HG03432 (cell line): ENCODE data around the gene STING1.
"Not testable (repeated sequence)": the region's sequence is repeated elsewhere in the genome, so short reads cannot be mapped to it uniquely, and the experiment has no call there.

ENCODE experiments used
- ATAC-seq: cut with Tn5 transposase; IDR thresholded peaks from one replicate; pipeline ENCODE4 v1.9.1; 2021; ENCODE audit warnings: mild to moderate bottlenecking, moderate library complexity; ENCODE audit not compliant: unreplicated experiment

The STING1 gene

DNA sequence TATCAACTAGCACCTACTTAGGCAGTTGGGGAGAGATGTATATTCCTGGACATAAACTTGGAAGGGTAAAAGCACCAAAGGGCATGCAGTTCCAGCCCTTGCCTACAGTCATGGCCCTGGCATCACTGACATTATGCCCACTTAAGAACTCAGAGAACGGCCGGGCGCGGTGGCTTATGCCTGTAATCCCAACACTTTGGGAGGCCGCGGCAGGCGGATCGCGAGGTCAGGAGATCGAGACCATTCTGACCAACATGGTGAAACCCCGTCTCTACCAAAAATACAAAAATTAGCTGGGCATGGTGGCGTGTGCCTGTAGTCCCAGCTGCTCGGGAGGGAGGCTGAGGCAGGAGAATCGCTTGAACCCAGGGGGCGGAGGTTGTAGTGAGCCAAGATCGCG, 42.1 kb downstream of the STING1 start:
- not testable (repeated sequence) for ATAC-seq

DNA sequence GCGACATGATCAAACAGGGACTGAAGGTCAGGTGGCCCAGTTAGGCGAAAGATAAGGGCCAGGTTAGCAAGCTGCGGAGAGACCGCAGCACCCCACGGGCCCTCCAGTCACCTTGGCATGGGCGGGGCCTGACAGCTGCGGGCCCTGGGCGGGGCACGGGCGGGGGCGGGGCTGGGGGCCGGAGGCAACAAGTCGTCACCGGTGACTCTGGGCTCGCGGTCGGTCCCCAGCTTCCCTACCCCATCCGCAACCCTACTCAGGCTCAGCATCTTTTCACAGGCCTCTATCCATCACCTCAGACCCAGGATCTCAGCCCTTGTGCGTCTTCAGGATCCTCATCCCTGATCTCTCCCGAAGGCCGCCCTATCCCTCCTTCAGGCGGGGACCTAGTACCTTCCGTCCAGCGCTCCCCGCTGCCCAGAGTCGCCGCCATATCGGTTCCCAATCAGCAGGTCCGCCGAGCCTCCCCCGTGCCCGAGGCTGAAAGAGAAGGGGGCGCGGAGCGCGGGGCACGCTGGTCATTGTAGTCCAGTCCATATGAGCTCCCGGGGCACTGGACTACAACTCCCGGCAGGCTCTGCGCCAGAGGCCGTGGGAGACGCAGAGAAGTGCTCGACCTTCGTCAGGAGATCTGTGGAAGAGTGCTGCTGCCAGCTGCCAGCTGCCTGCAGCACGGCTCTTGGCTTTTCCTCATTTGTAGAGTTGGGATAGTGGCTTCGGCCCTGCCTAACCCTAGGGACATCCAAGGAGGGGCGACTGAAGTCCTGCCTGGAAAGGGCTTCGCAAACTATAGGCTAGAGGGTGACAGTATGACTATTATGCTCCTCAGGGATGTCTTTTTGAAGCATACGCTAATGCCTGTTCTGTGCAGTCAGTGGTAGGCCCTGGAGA, 43.3 kb downstream of the STING1 start, which contains the start of gene DNAJC18:
DNAJC18 (minus strand) TSS at position 513 of the 891 bp plus-strand sequence; CDS start at position 433, 80 bp downstream.
- peak; percentile 92 for ATAC-seq

DNA sequence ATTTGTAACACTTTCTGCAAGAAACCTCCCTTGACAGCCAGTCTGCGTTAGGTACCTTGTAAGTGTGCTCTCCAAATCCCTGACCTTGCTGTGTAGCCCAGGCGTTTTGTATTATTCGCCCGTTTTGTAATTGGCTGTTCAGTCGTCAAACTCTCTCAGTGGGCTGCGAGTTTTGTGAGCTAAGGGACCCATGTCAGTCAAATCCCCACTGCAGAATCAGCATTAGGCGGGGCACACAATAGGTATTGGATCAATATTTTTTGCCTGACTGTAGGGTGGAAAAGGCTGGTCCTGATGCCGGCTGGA, 43.9 kb downstream of the STING1 start:
- ATAC-seq = no peak

DNA sequence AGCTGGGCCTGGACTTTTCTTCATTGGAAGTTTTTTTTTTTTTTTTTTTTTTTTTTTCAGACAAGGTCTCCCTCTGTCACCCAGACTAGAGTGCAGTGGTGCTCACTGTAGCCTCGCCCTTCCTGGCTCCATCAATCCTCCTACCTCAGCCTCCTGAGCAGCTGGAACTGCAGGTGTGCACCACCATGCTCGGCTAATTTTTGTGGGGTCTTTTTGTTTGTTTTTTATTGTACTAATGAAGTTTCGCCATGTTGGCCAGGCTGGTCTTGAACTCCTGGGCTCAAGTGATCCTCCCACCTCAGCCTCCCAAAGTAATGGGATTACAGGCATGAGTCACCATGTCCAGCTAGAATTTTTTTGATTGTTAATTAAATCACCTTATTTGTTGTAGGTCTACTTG, 46.9 kb downstream of the STING1 start:
- ATAC-seq = no peak

DNA sequence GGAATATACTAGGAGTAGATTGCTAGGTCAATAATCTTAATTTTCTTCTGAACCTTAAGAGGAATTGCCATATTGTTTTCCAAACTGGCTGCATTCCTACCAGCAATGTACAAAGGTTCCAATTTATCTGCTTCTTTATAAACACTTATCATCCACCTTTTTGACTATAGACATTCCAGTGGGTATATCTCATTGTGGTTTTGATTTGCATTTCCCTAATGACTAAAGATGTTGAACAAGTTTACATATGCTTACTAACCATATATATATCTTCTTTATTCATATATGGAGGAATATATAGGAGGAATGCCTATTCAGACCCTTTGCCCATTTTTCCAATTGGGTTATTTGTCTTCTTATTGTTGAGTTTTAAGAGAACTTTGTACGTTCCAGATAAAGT, 50.9 kb downstream of the STING1 start:
- ATAC-seq = no peak

DNA sequence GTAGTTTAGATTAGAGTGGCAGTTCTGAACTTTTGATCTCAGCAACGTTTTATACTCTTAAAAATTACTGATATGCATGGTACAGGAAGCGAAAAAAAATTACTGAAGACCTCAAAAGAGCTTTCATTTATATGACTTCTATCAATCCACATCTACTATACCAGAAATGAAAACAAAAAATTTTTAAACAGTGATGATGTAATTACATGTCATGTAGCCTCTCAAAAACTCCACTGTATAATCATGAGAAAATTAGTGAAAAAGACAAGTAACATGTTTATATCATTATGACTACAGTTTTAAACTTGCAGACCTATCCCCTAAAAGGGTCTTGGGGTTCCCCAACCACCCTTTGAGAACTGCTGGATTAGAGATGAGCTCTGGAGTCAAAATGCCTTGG, 52.5 kb downstream of the STING1 start:
- ATAC-seq = no peak

DNA sequence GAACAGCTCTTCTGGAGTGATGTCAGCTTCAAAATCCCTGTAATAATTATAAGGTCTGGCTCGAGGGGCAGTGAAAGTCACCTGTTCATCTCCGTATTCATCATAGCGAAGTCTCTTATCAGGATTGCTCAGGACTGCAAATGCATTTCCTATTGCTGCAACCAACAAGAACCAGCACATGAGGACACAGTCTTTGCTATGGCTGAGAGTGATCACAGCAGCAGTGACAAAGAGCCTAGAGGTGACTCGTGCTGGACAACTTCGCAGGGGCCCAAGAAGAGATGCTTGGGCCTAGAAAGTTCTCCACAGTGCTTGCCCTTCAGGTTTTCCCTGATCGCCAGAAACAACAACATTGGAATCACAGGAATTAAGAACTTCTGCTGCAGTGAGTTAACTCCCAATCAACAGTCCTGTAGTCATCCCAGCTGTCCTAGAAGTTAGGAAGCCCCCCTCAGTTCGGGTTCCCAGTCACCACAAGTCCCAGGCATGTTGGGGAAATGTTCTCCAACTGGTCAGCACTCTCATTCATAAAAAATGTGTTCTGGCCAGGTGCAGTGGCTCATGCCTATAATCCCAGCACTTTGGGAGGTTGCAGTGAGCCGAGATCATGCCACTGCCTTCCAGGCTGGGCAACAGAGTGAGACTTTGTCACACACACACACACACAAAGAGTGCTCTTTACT, 56.2 kb downstream of the STING1 start:
- ATAC-seq = no peak
